Activated CD4-positive, alpha-beta memory T cell treated with anti-CD3 and anti-CD28 coated beads, Interleukin-2, amount 10 ng/mL, durations not matched to agents 7 days and 5 days (primary cell): ENCODE measurements around the gene TARS3. TPM values are rescaled to one million over a fixed set of nuclear protein-coding genes. Genes with fewer than 3 reads are reported as not detected.

Source experiments
- CTCF ChIA-PET: fragments of 350-600 bp; sonication (Branson Sonifier 250); formaldehyde crosslinking; loops from one replicate; lab custom pipeline; 2021; ENCODE audit warnings: antibody characterized with exemption, inconsistent platforms; lab: Charles Lee
- POLR2A ChIA-PET: fragments of 350-600 bp; sonication (Branson Sonifier 250); formaldehyde crosslinking; loops from one replicate; lab custom pipeline; 2021; ENCODE audit warnings: antibody characterized with exemption; lab: Charles Lee
- DNase-seq: peaks from one replicate; pipeline ENCODE4 v3.0.0-alpha.2; 2020
- H3K27ac Mint-ChIP-seq: one replicate; pipeline ENCODE4 v1.8.0; 2021; ENCODE audit warnings: mild to moderate bottlenecking, mixed read lengths
- H3K27me3 Mint-ChIP-seq: one replicate; pipeline ENCODE4 v1.8.0; 2021; ENCODE audit warnings: mixed read lengths
- H3K36me3 Mint-ChIP-seq: one replicate; pipeline ENCODE4 v1.8.0; 2021; ENCODE audit warnings: low read depth, mixed read lengths
- H3K4me1 Mint-ChIP-seq: one replicate; pipeline ENCODE4 v1.8.0; 2021; ENCODE audit warnings: mixed read lengths
- H3K4me3 Mint-ChIP-seq: one replicate; pipeline ENCODE4 v1.8.0; 2021; ENCODE audit warnings: mild to moderate bottlenecking, mixed read lengths
- H3K9me3 Mint-ChIP-seq: one replicate; pipeline ENCODE4 v1.8.0; 2021; ENCODE audit warnings: mixed read lengths
- total RNA-seq, 2 experiments: library from RNA; stranded (reverse); gene quantifications; one replicate each; pipeline ENCODE4 v1.2.3, GENCODE V29; 2021

TARS3 gene
- total RNA-seq, 2 experiments from 2014 or later = 10.3 to 12.3 TPM

- Mint-ChIP-seq H3K27me3 (no peaks in the 10 kb centered on the region), H3K4me1 (peaks cover 13% of the 10 kb centered on the region), H3K4me3 (no peak overlapping the region), H3K9me3 (no peaks in the 10 kb centered on the region), H3K36me3 (peaks cover 23% of the 10 kb centered on the region), H3K27ac (no peak overlapping the region)
- CTCF ChIA-PET = interaction anchor here (1.0 kb wide), 1 partner anchor 70 kb away, joined by 3 read pairs; no protein-coding TSS in a partner anchor
- no peak for DNase-seq
- POLR2A ChIA-PET = interaction anchor here (1.0 kb wide), 1 partner anchor 73 kb away, joined by 3 read pairs; the partner anchor contains the start of gene TM2D3
These were observed 800 bp upstream of the TARS3 start for GRCh38 chr15:101725073-101725472.

GRCh38 chr15:101724675-101725005 lies 367 bp upstream of the TARS3 start:
- Mint-ChIP-seq H3K4me3 (peak overlapping the region; percentile 27), H3K9me3 (no peaks in the 10 kb centered on the region), H3K27ac (no peak overlapping the region), H3K36me3 (peaks cover 27% of the 10 kb centered on the region), H3K27me3 (no peaks in the 10 kb centered on the region), H3K4me1 (peaks cover 13% of the 10 kb centered on the region)
- DNase-seq = no peak
- CTCF ChIA-PET = interaction anchor here (1.0 to 1.9 kb wide), 5 partner anchors 22 to 436 kb away, joined by 3 to 9 read pairs (median 5); partner anchors contain the start of gene SNRPA1
- POLR2A ChIA-PET = interaction anchor here (1.0 to 1.9 kb wide), 6 partner anchors 11 to 430 kb away, joined by 3 to 12 read pairs (median 10); partner anchors contain the start of genes SNRPA1 and TM2D3

GRCh38 chr15:101723171-101723873 lies 951 bp downstream of the TARS3 start:
- Mint-ChIP-seq H3K9me3 (no peaks in the 10 kb centered on the region), H3K4me1 (peaks cover 13% of the 10 kb centered on the region), H3K27me3 (no peaks in the 10 kb centered on the region), H3K36me3 (peaks cover 37% of the 10 kb centered on the region), H3K4me3 (peak overlapping the region; percentile 85), H3K27ac (peak overlapping the region; percentile 94)
- CTCF ChIA-PET = interaction anchor here (0.8 to 1.9 kb wide), 9 partner anchors 23 to 435 kb away, joined by 3 to 9 read pairs (median 5); partner anchors contain the start of gene SNRPA1
- peak; percentile 60 for DNase-seq
- POLR2A ChIA-PET = interaction anchor here (0.7 to 1.9 kb wide), 13 partner anchors 9 to 428 kb away, joined by 3 to 12 read pairs (median 7); partner anchors contain the start of genes SNRPA1 and TM2D3

GRCh38 chr15:101718896-101719295 lies 5.4 kb downstream of the TARS3 start:
- H3K27me3 Mint-ChIP-seq = no peaks in the 10 kb centered on the region
- H3K36me3 Mint-ChIP-seq = peaks cover 53% of the 10 kb centered on the region
- ChIA-PET CTCF (no interaction called here), POLR2A (interaction anchor here (1.0 kb wide), 1 partner anchor 424 kb away, joined by 3 read pairs; the partner anchor contains the start of gene SNRPA1)
- H3K9me3 Mint-ChIP-seq = no peaks in the 10 kb centered on the region
- H3K27ac Mint-ChIP-seq = no peak overlapping the region
- H3K4me1 Mint-ChIP-seq = peaks cover 13% of the 10 kb centered on the region
- DNase-seq = no peak
- H3K4me3 Mint-ChIP-seq = no peak overlapping the region

DNA sequence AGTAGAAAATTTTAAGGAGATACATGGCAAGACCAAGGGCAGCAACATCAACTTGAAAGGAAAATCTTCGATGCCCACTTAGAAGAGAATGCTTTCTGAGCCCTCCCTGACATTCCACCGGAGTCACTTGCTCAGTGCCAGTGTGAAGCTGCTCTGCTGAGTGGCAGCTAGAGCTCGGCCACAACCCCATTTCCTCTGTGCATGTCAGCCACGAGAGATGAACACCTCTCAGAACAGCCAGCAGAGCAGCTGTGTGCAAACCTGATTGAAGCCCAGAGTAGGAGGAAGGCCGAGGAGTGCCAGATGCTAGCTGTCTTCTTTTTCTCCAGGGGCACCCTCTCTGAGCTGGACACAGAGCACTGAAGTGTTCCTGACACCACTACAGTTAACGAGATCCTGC lies 12.2 kb downstream of the TARS3 start:
- Mint-ChIP-seq H3K36me3 (peaks cover 49% of the 10 kb centered on the region), H3K9me3 (no peaks in the 10 kb centered on the region), H3K4me3 (no peak overlapping the region), H3K4me1 (peaks cover 5% of the 10 kb centered on the region), H3K27ac (no peak overlapping the region), H3K27me3 (no peaks in the 10 kb centered on the region)
- no peak for DNase-seq
- POLR2A ChIA-PET = interaction anchor here (1.1 to 1.3 kb wide), 2 partner anchors 10 to 12 kb away, joined by 3 read pairs; no protein-coding TSS in a partner anchor
- CTCF ChIA-PET = no interaction called here

- H3K4me1 Mint-ChIP-seq = peaks cover 5% of the 10 kb centered on the region
- H3K36me3 Mint-ChIP-seq = peaks cover 49% of the 10 kb centered on the region
- no peaks in the 10 kb centered on the region for H3K27me3 Mint-ChIP-seq
- ChIA-PET POLR2A (no interaction called here), CTCF (no interaction called here)
- H3K4me3 Mint-ChIP-seq = no peak overlapping the region
- no peak for DNase-seq
- H3K27ac Mint-ChIP-seq = no peak overlapping the region
- no peaks in the 10 kb centered on the region for H3K9me3 Mint-ChIP-seq
These were observed 13.5 kb downstream of the TARS3 start for GRCh38 chr15:101710806-101711205.

DNA sequence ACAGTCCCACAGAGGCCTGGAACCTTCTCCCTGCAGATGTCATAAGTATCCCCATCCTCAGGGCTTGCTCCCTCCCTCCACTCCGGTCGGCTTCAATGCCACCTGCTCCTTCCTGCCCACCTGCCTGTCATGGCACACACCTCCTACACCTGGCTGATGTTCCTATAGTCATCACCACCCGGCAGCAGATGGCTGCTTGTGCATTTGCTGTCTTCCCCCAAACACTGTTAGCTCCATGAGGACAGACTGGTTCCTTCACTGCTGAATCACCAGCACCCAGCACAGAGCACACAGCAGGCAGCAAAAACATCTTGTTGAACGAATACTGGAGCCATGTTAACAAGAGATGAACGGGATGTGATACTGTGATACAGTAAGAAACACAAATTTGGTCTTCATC lies 14.8 kb downstream of the TARS3 start:
- H3K36me3 Mint-ChIP-seq = peaks cover 54% of the 10 kb centered on the region
- no peaks in the 10 kb centered on the region for H3K27me3 Mint-ChIP-seq
- no peak for DNase-seq
- POLR2A ChIA-PET = no interaction called here
- H3K4me1 Mint-ChIP-seq = peaks cover 5% of the 10 kb centered on the region
- no peaks in the 10 kb centered on the region for H3K9me3 Mint-ChIP-seq
- H3K27ac Mint-ChIP-seq = no peak overlapping the region
- CTCF ChIA-PET = no interaction called here
- H3K4me3 Mint-ChIP-seq = no peak overlapping the region

GRCh38 chr15:101707983-101708382 lies 16.3 kb downstream of the TARS3 start:
- Mint-ChIP-seq H3K36me3 (peaks cover 52% of the 10 kb centered on the region), H3K27ac (no peak overlapping the region), H3K4me1 (peaks cover 5% of the 10 kb centered on the region), H3K27me3 (no peaks in the 10 kb centered on the region), H3K4me3 (no peak overlapping the region), H3K9me3 (no peaks in the 10 kb centered on the region)
- POLR2A ChIA-PET = no interaction called here
- no peak for DNase-seq
- CTCF ChIA-PET = no interaction called here

DNA sequence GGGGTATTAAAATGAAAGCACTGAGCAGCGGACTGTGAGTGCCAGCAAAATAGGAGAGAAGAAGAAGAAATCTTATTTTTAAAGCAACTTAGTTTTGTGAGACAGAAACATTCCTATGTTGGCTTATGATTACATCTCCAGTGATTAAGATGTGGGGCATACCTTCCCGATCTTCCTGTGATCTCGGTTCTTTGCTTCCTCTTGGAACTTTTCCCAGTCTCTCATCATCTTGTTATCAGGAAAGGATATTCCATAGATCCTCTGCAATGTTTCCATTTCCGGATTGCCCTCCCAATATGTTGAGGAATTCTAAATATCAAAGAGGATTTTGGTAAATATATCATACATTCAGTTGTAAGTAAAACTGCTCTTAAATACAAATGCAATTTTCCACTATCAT lies 22.2 kb downstream of the TARS3 start:
- Mint-ChIP-seq H3K27me3 (no peaks in the 10 kb centered on the region), H3K4me1 (peaks cover 9% of the 10 kb centered on the region), H3K9me3 (no peaks in the 10 kb centered on the region), H3K27ac (no peak overlapping the region), H3K4me3 (no peak overlapping the region), H3K36me3 (peaks cover 54% of the 10 kb centered on the region)
- POLR2A ChIA-PET = no interaction called here
- CTCF ChIA-PET = no interaction called here
- no peak for DNase-seq

DNA sequence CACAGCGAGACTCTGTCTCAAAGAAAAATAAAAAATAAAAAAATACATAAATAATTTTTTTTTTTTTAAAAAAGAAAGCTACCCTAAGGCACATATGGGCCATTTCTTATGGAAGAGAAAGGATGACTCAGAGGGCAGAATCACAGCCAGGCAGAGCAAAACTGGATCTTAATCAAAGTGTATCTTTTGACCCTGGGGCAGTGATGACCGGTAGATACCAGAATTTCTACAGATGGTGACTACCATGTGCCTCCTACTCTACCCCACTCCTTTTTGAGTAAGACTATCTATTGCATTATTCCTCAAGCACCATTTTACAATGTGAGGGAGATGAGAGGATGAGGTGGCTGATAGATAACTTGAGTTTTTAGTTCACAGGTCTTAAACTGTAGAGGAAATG lies 26.0 kb downstream of the TARS3 start:
- Mint-ChIP-seq H3K4me1 (peaks cover 28% of the 10 kb centered on the region), H3K4me3 (no peak overlapping the region), H3K36me3 (peaks cover 66% of the 10 kb centered on the region), H3K27ac (no peak overlapping the region), H3K27me3 (no peaks in the 10 kb centered on the region), H3K9me3 (no peaks in the 10 kb centered on the region)
- POLR2A ChIA-PET = interaction anchor here (2.5 kb wide), 1 partner anchor 26 kb away, joined by 11 read pairs; the partner anchor contains the start of gene TARS3
- no peak for DNase-seq
- CTCF ChIA-PET = interaction anchor here (0.7 to 2.3 kb wide), 3 partner anchors 24 to 57 kb away, joined by 3 to 8 read pairs (median 3); partner anchors contain the start of gene TARS3

DNA sequence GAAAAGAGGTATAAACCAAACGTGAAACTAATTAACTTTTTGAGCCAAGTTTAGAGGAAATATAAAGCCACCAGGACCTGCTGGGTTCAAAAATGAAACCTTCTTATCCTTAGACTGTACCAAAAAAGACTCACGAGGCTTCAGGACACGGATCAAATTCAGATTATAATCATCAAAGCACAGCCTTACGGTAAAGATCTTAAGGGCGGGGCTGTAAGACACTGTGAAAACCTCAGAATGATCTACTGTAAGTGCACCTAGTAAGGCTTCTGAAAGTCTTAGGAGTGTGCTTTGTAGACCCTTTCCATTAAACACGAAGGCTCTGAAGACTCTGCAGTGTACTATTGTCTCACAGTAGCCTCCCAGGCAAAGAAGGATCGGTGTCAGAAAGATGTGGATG lies 26.8 kb downstream of the TARS3 start:
- Mint-ChIP-seq H3K4me1 (peaks cover 36% of the 10 kb centered on the region), H3K9me3 (no peaks in the 10 kb centered on the region), H3K4me3 (peak overlapping the region; percentile 30), H3K27me3 (no peaks in the 10 kb centered on the region), H3K36me3 (peaks cover 75% of the 10 kb centered on the region), H3K27ac (peak overlapping the region; percentile 63)
- ChIA-PET CTCF (interaction anchor here (0.5 to 2.3 kb wide), 4 partner anchors 24 to 1054 kb away, joined by 3 to 8 read pairs (median 4); partner anchors contain the start of gene TARS3), POLR2A (interaction anchor here (2.5 kb wide), 1 partner anchor 26 kb away, joined by 11 read pairs; the partner anchor contains the start of gene TARS3)
- DNase-seq = no peak

DNA sequence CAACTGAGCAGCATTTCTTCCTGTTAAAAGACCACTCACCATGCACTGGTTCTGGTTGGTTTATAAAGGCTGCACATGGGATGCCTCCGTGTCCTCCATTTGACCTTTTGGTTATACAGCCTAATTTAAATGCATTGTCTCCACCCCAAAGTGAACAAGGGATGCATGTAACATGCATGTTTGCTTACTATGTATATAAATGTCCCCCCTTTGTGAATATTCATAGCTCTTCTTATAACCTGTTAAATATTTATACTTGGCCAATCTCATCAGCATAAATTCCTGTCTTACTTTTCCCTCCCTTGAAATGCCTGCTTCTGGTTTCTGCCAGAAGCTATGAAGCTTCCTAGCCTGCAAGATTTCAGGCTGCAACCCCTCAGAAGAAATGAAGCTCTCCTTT lies 27.4 kb downstream of the TARS3 start:
- POLR2A ChIA-PET = interaction anchor here (2.5 kb wide), 1 partner anchor 27 kb away, joined by 11 read pairs; the partner anchor contains the start of gene TARS3
- Mint-ChIP-seq H3K27ac (peak overlapping the region; percentile 63), H3K27me3 (no peaks in the 10 kb centered on the region), H3K36me3 (peaks cover 72% of the 10 kb centered on the region), H3K4me3 (no peak overlapping the region), H3K4me1 (peaks cover 39% of the 10 kb centered on the region), H3K9me3 (no peaks in the 10 kb centered on the region)
- no peak for DNase-seq
- CTCF ChIA-PET = interaction anchor here (2.3 kb wide), 1 partner anchor 27 kb away, joined by 8 read pairs; the partner anchor contains the start of gene TARS3

DNA sequence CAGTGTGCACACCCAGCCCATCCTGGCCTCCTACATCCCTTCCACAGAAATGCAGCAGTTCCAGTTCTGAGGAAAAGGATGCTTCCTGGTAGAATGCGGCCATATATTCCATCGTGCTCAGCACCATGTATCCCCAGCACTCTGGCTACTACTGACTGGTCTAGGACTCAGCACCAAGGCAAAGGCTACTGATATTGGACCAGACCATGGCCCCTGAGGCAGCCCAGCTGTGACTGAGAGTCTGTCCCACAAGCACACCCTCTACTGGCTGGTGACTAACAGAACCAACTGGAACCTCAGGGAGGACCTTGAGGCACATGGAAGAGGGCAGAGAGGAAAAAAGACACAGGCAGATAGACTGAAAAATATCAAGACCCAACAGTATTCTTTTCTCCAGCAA lies 30.0 kb downstream of the TARS3 start:
- no peak overlapping the region for H3K4me3 Mint-ChIP-seq
- no peaks in the 10 kb centered on the region for H3K27me3 Mint-ChIP-seq
- no peak overlapping the region for H3K27ac Mint-ChIP-seq
- H3K9me3 Mint-ChIP-seq = no peaks in the 10 kb centered on the region
- ChIA-PET POLR2A (no interaction called here), CTCF (no interaction called here)
- H3K4me1 Mint-ChIP-seq = peaks cover 53% of the 10 kb centered on the region
- DNase-seq = no peak
- H3K36me3 Mint-ChIP-seq = peaks cover 57% of the 10 kb centered on the region
